Measurements from ENCODE around the gene RAB35. TPM values are rescaled to one million over a fixed set of nuclear protein-coding genes. Genes with fewer than 3 reads are reported as not detected.

RAB35 gene
- total and polyA plus RNA-seq, 11 donors: 15.4 to 46.2 (median 26.4) TPM

DNA sequence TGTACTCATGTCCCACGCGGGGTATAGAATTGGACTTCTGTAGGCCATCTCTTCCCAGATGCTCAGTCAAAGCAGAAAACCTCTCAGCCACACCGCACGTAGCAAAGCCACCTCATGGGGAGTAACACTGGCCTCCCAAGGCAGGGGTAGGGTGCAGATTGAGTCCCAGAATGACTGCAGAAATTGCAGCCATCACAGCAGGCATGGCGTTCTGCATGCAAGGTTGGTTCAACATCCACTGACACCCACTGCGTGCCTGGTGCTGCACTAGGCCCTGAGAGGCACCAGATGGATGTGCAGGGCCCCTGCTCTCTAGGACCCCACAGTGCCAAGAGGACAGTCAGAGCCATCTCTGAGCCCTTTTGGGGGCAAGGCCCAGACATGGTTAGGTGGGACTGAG, 39.9 kb downstream of the RAB35 start:
- Histone ChIP-seq H3K27me3 (peaks cover 0 to 4% (median 0%) of the 10 kb centered on the region in 9 donors), H3K36me3 (no peaks in the 10 kb centered on the region), H3K4me1 (peaks cover 0 to 7% (median 0%) of the 10 kb centered on the region in 12 donors), H3K27ac (no peak overlapping the region), H3K9me3 (no peaks in the 10 kb centered on the region), H3K4me3 (no peak overlapping the region)
- DNase-seq (no peak), ATAC-seq (no peak)
- 95 to 99% (median 97%) methylated on average over 4 to 6 of the region's 6 CpGs for WGBS, 4 donors
- TF ChIP-seq, protein P1, sequence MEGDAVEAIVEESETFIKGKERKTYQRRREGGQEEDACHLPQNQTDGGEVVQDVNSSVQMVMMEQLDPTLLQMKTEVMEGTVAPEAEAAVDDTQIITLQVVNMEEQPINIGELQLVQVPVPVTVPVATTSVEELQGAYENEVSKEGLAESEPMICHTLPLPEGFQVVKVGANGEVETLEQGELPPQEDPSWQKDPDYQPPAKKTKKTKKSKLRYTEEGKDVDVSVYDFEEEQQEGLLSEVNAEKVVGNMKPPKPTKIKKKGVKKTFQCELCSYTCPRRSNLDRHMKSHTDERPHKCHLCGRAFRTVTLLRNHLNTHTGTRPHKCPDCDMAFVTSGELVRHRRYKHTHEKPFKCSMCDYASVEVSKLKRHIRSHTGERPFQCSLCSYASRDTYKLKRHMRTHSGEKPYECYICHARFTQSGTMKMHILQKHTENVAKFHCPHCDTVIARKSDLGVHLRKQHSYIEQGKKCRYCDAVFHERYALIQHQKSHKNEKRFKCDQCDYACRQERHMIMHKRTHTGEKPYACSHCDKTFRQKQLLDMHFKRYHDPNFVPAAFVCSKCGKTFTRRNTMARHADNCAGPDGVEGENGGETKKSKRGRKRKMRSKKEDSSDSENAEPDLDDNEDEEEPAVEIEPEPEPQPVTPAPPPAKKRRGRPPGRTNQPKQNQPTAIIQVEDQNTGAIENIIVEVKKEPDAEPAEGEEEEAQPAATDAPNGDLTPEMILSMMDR (IDR thresholded peaks at IDR 0.05): no peak
- TF ChIP-seq POLR2A (IDR thresholded peaks at IDR 0.05): no peak
- intact Hi-C loops (cut with DNase I): no loop called here

DNA sequence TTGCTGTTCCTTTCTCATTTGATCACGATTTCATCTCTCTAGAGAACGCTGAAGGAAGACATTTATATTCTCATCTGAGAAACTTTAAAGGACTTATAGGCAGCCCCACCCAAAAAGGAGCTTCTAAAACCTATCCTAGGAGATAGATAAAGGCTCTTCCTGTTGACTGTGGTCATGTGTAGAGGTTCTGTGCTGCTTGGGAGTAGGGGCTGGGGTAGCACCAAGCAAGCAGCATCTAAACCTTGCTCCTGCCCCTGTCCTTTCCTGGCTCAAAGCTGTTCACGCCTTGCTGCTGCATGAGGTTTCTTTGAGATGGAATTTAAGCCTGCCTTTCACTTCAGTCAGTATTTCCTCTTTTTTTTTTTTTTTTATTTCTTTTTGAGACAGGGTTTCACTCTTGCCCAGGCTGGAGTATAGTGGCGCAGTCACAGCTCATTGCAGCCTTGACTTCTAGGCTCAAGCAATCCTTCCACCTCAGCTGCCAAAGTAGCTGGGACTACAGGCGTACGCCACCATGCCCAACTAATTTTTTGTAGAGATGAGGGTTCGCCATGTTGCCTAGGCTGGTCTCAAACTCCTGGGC, 41.4 kb downstream of the RAB35 start:
- TF ChIP-seq POLR2A (IDR thresholded peaks at IDR 0.05): no peak
- TF ChIP-seq, protein P1 (IDR thresholded peaks at IDR 0.05): no peak
- H3K27me3 ChIP-seq: peaks cover 0 to 4% (median 0%) of the 10 kb centered on the region in 9 donors
- WGBS, 4 donors: 85 to 87% (median 86%) methylated on average over 7 of the region's 7 CpGs
- intact Hi-C loops (cut with DNase I): no loop called here
- no peaks in the 10 kb centered on the region for H3K9me3 ChIP-seq
- H3K27ac ChIP-seq: no peak overlapping the region
- peaks cover 0 to 7% (median 0%) of the 10 kb centered on the region in 12 donors for H3K4me1 ChIP-seq
- ATAC-seq (no peak), DNase-seq (no peak)
- H3K36me3 ChIP-seq: no peaks in the 10 kb centered on the region
- no peak overlapping the region for H3K4me3 ChIP-seq

DNA sequence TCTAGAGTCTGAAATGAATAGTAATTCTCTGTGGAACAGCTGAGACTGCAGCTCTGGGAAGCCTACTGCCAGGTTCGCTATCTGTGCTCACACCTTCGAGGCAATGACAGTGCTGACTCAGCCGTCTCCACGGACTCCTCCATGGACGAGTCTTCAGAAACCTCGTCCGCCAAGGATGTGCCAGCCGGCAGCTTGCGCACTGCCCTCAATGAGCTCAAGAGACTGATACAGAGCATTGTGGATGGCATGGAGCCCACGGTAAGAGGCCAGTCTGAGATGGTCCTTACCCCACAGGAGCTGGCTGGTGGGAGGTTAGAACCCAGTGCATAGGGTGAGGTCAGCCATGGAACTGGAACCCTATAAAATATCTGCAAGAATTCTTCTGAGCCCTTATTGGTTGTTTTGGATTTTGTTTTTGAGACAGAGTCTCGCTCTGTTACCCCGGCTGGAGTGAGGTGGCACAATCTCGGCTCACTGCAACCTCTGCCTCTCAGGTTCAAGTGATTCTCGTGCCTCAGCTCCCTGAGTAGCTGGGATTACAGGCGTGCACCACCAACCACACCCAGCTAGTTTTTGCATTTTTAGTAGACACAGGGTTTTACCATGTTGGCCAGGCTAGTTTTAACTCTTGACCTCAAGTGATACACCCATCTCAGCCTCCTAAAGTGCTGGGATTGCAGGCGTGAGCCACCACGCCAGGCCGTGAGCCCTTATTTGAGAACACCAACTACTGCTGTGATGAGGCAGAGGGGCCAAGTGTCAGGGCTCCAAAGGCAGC, 43.9 kb downstream of the RAB35 start:
- Histone ChIP-seq H3K27ac (no peak overlapping the region), H3K9me3 (no peaks in the 10 kb centered on the region), H3K36me3 (no peaks in the 10 kb centered on the region), H3K4me3 (no peak overlapping the region), H3K4me1 (peaks cover 0 to 7% (median 0%) of the 10 kb centered on the region in 12 donors), H3K27me3 (peaks cover 0 to 4% (median 0%) of the 10 kb centered on the region in 9 donors)
- 78 to 83% (median 81%) methylated on average over 18 of the region's 18 CpGs for WGBS, 4 donors
- peak in 2 of 4 donors; percentile 20 to 43 for ATAC-seq
- DNase-seq: no peak
- intact Hi-C loops (cut with DNase I): no loop called here
- TF ChIP-seq, protein P1 (IDR thresholded peaks at IDR 0.05): no peak
- no peak for TF ChIP-seq POLR2A (IDR thresholded peaks at IDR 0.05)

DNA sequence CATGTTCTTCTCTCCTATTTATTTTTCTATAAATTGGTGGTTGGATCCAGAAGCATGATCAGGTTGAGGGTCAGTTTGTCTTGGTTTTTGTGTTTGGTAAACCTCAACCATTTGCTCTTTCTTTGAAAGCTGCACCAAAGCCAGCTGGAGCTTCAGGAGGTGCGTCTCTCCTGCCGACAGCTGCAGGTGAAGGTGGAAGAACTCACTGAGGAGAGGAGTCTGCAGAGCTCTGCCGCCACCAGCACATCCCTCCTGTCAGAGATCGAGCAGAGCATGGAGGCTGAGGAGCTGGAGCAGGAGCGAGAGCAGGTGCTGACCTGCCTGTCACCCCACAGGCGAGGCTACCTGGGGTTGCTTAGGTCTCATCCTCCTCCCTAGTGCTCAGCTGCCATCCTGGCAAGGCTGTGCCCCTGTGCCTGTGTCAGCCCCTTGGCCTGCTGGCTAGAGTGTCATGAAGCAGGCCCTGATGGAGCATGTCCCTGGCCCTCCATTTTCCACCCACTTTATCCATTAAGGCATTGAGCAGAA, 45.0 kb downstream of the RAB35 start:
- Histone ChIP-seq H3K27ac (no peak overlapping the region), H3K4me1 (peaks cover 0 to 7% (median 0%) of the 10 kb centered on the region in 12 donors), H3K9me3 (no peaks in the 10 kb centered on the region), H3K36me3 (no peaks in the 10 kb centered on the region), H3K27me3 (peaks cover 0 to 4% (median 0%) of the 10 kb centered on the region in 9 donors), H3K4me3 (no peak overlapping the region)
- WGBS, 4 donors: 88 to 94% (median 94%) methylated on average over 5 to 6 of the region's 6 CpGs
- TF ChIP-seq POLR2A (IDR thresholded peaks at IDR 0.05): no peak
- TF ChIP-seq, protein P1 (IDR thresholded peaks at IDR 0.05): no peak
- intact Hi-C loops (cut with DNase I): no loop called here
- DNase-seq (no peak), ATAC-seq (no peak)
